Right atrium auricular region (tissue), 2 donors: ENCODE data around the gene TSHR. TPM values are rescaled to one million over a fixed set of nuclear protein-coding genes. Genes with fewer than 3 reads are reported as not detected.
A peak's percentile ranks its signal among the peaks of the same experiment; 100 is the strongest.

Experiments
- DNase-seq: peaks from one replicate; pipeline ENCODE4 v3.0.0-alpha.2; 2019; ENCODE audit warnings: low spot score
- H3K27ac ChIP-seq, 2 donors: fragments of 200-600 bp; sonication (generic); 1 replicate in 1 of 2; 2 replicates in 1 of 2; pipeline ENCODE4 v1.5.1; 2016 to 2019
- H3K27me3 ChIP-seq, 2 donors: fragments of 200-600 bp; sonication (generic); one replicate each; pipeline versions ENCODE4 v1.5.1 to v1.6.0; 2017 to 2019
- H3K36me3 ChIP-seq: fragments of 200-600 bp; sonication (generic); one replicate; pipeline ENCODE4 v1.5.1; 2016
- H3K4me1 ChIP-seq, 2 donors: fragments of 200-600 bp; sonication (generic); one replicate each; pipeline versions ENCODE4 v1.5.1 to v1.6.0; 2017 to 2019
- H3K4me3 ChIP-seq, 2 donors: fragments of 200-600 bp; sonication (generic); 1 replicate in 1 of 2; 2 replicates in 1 of 2; pipeline ENCODE4 v1.5.1; 2017 to 2019; ENCODE audit warnings: mild to moderate bottlenecking in 1 of 2, moderate library complexity in 1 of 2
- H3K9me3 ChIP-seq, 2 donors: fragments of 200-600 bp; sonication (generic); one replicate each; pipeline ENCODE4 v1.5.1; 2019
- total RNA-seq, 2 donors: library from RNA; depleted of rRNA; stranded (reverse); fragments of >200 nt; gene quantifications; one replicate each; pipeline ENCODE4 v1.1.0, GENCODE V29; 2016
- TF ChIP-seq, protein P1 (sequence below), 2 donors: fragments of 200-600 bp; sonication (generic); IDR thresholded peaks; one replicate each; pipeline ENCODE4 v1.5.1; 2019; ENCODE audit warnings: antibody characterized with exemption in 2 of 2

TSHR gene
- total RNA-seq, 2 donors from 2014 or later, result not detected

GRCh38 chr14:80954687-80955299 lies 628 bp upstream of the TSHR start:
- Histone ChIP-seq H3K36me3 (no peaks in the 10 kb centered on the region), H3K9me3 (no peaks in the 10 kb centered on the region), H3K4me3 (peak overlapping the region; percentile 33 to 58), H3K27ac (no peak overlapping the region), H3K27me3 (no peaks in the 10 kb centered on the region), H3K4me1 (peaks cover 0 to 11% of the 10 kb centered on the region in 2 donors)
- TF ChIP-seq, protein P1, sequence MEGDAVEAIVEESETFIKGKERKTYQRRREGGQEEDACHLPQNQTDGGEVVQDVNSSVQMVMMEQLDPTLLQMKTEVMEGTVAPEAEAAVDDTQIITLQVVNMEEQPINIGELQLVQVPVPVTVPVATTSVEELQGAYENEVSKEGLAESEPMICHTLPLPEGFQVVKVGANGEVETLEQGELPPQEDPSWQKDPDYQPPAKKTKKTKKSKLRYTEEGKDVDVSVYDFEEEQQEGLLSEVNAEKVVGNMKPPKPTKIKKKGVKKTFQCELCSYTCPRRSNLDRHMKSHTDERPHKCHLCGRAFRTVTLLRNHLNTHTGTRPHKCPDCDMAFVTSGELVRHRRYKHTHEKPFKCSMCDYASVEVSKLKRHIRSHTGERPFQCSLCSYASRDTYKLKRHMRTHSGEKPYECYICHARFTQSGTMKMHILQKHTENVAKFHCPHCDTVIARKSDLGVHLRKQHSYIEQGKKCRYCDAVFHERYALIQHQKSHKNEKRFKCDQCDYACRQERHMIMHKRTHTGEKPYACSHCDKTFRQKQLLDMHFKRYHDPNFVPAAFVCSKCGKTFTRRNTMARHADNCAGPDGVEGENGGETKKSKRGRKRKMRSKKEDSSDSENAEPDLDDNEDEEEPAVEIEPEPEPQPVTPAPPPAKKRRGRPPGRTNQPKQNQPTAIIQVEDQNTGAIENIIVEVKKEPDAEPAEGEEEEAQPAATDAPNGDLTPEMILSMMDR (IDR thresholded peaks at IDR 0.05), result peak; percentile 55 to 90
- peak; percentile 82 for DNase-seq

DNA sequence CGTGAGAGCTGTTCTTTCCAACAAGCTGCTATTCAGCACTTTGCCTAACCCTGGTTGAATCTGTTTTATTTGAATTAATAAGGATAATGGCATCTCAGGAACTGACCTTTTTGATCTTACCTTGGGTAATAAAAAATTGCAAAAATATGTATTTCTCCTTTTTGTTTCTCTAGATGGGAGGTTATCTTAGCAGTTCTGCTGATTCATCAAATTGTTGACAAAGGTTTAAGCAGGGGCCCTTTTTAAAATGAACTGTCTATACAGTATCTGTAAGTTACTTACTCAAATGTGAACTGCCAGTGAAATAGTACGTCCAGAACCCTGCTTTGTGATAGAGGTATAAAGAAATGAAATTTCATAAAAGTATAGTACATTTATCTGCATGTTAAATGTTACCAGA lies 681 bp downstream of the TSHR start:
- no peak for DNase-seq
- Histone ChIP-seq H3K27ac (no peak overlapping the region), H3K9me3 (no peaks in the 10 kb centered on the region), H3K36me3 (no peaks in the 10 kb centered on the region), H3K4me1 (peaks cover 0 to 11% of the 10 kb centered on the region in 2 donors), H3K27me3 (no peaks in the 10 kb centered on the region), H3K4me3 (no peak overlapping the region)
- TF ChIP-seq, protein P1 (IDR thresholded peaks at IDR 0.05), result no peak

DNA sequence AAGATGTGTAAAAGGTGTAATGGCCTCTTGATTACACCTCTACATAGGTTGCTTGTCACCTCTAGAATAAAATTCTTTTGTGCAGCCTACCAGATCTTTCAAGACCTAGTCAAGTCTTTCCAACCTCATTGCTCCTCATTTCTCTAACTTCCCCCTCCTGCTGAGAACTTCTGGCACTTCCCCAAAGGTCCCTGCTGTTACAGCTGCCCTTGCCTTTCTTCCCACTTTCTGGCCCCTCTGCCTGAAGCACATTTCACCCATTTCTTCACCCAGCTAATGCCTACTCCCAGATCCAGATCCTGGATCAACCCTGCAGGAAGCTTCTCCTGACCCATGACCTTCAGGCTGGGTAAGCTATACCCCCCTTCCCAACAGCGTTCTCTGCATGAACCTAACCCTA lies 1.5 kb downstream of the TSHR start:
- no peak for DNase-seq
- no peak overlapping the region for H3K4me3 ChIP-seq

DNA sequence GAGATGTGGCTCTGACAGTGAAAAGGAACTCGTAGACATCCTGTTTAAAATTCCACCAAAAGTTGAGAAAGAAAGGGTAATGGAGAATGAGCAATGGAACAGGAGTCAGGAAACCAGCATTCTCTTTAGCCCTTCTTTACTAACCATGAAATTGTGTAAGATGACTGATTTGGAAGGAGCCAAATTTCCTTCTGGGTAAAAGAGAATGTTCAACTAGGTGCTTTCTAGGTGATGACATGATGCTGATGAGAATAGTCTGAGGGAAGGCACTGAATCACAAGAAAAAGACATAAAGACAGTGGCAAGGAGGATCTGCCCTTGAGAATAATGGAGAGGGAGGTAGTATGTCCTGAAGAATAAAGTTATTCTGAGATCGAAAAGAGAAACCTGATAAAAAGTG lies 2.2 kb downstream of the TSHR start:
- TF ChIP-seq, protein P1 (IDR thresholded peaks at IDR 0.05), result no peak
- no peaks in the 10 kb centered on the region for H3K9me3 ChIP-seq
- no peaks in the 10 kb centered on the region for H3K27me3 ChIP-seq
- no peaks in the 10 kb centered on the region for H3K36me3 ChIP-seq
- DNase-seq, result no peak
- H3K27ac ChIP-seq, result no peak overlapping the region
- peaks cover 0 to 11% of the 10 kb centered on the region in 2 donors for H3K4me1 ChIP-seq
- no peak overlapping the region for H3K4me3 ChIP-seq

More for the DNA sequence above, 1.5 kb downstream of the TSHR start:
- no peaks in the 10 kb centered on the region for H3K36me3 ChIP-seq
- no peaks in the 10 kb centered on the region for H3K9me3 ChIP-seq
- TF ChIP-seq, protein P1 (IDR thresholded peaks at IDR 0.05), result no peak
- H3K27me3 ChIP-seq, result no peaks in the 10 kb centered on the region
- H3K27ac ChIP-seq, result no peak overlapping the region
- peaks cover 0 to 11% of the 10 kb centered on the region in 2 donors for H3K4me1 ChIP-seq

- no peak overlapping the region for H3K4me3 ChIP-seq
- TF ChIP-seq, protein P1 (IDR thresholded peaks at IDR 0.05), result no peak
- no peak overlapping the region for H3K27ac ChIP-seq
- no peaks in the 10 kb centered on the region for H3K36me3 ChIP-seq
- peaks cover 0 to 11% of the 10 kb centered on the region in 2 donors for H3K4me1 ChIP-seq
- H3K9me3 ChIP-seq, result no peaks in the 10 kb centered on the region
- no peak for DNase-seq
- H3K27me3 ChIP-seq, result no peaks in the 10 kb centered on the region
Observed at GRCh38 chr14:80958226-80958625, 2.8 kb downstream of the TSHR start.

GRCh38 chr14:80958939-80959338 lies 3.5 kb downstream of the TSHR start:
- TF ChIP-seq, protein P1 (IDR thresholded peaks at IDR 0.05), result no peak
- Histone ChIP-seq H3K27ac (no peak overlapping the region), H3K36me3 (no peaks in the 10 kb centered on the region), H3K9me3 (no peaks in the 10 kb centered on the region), H3K4me3 (no peak overlapping the region), H3K4me1 (peaks cover 0 to 11% of the 10 kb centered on the region in 2 donors), H3K27me3 (no peaks in the 10 kb centered on the region)
- no peak for DNase-seq
